HG03571 (cell line): Measurements from ENCODE around the gene PEX14.

Experiments used
- ATAC-seq: cut with Tn5 transposase; IDR thresholded peaks from one replicate; pipeline ENCODE4 v1.9.1; 2021; ENCODE audit not compliant: unreplicated experiment

The PEX14 gene

DNA sequence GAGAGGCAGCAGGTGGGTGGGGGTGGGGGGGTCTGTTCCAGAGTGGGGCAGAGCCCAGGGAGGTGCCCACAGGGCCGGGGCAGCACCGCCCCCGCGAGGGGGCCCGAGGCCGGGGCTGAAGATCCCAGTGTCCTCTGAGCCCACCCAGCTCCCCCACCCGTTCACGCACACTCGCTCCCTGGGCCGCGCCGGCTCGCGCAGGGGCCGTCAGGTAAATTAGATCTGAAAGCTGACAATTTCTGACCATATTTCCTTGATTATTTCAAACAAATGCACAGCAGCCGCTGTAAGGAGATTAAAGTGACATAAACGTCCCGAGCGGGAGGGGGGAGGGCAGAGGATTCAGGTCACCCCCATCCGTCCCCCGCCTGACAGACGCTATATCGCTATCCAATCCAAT, 203.7 kb downstream of the PEX14 start:
- ATAC-seq: no peak

DNA sequence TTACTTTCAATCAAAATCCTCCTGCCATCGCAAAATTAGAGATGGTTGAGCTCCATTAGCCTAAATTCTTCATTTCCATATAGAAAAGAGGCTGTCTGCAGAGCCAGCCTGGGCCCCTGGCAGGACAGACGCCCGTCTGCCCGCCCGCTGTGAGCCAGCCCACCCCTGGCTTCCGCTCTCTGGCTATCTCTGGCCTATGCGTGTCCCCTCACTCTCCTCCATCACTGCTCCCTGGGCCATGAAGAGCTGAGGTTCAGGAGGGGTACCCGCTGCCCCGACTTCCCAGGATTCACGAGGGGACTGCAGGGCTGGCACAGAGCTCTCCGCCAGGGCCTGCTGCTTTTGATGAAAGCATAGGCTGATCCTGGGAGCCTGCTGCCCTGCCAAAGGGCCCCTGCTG, 204.1 kb downstream of the PEX14 start:
- ATAC-seq: no peak

- ATAC-seq: no peak
These were observed 204.9 kb downstream of the PEX14 start for GRCh38 chr1:10679496-10680220.
